Testis (tissue), 2 donors: ENCODE data around the gene EZR.

Experiments used
- POLR2A ChIP-seq: fragments of 450-650 bp; IDR thresholded peaks from one replicate; pipeline ENCODE4 v1.6.1; 2017; ENCODE audit warnings: antibody characterized with exemption, mild to moderate bottlenecking, moderate library complexity
- TF ChIP-seq, protein P1 (sequence below), 3 experiments: fragments of 450-650 bp in 2 of 3; fragments of 200-600 bp in 1 of 3; sonication (generic) in 1 of 3; IDR thresholded peaks; one replicate each; pipeline ENCODE4 v1.5.1; 2016 to 2019; ENCODE audit warnings: antibody characterized with exemption in 3 of 3, mild to moderate bottlenecking in 2 of 3, moderate library complexity in 1 of 3

DNA sequence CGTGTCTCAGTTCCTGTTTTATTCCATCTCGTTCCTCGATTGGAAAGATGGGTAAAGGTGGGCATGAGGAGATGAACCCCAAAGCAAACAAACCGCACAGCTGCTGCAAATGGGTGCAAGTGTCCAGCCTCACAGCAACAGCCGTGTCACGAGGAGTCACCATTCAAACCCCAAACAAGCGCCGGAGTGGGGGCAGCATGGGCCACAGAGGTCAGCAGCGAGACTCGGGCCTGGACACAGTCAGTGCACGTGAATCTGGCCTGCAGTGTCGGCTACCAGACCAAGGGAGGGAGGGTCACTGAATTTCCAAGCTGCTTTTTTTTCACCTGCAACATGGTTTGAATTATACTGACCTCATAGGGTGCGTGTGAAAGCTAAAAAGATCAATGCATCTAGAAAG lies 63.5 kb downstream of the EZR start:
- TF ChIP-seq, protein P1, sequence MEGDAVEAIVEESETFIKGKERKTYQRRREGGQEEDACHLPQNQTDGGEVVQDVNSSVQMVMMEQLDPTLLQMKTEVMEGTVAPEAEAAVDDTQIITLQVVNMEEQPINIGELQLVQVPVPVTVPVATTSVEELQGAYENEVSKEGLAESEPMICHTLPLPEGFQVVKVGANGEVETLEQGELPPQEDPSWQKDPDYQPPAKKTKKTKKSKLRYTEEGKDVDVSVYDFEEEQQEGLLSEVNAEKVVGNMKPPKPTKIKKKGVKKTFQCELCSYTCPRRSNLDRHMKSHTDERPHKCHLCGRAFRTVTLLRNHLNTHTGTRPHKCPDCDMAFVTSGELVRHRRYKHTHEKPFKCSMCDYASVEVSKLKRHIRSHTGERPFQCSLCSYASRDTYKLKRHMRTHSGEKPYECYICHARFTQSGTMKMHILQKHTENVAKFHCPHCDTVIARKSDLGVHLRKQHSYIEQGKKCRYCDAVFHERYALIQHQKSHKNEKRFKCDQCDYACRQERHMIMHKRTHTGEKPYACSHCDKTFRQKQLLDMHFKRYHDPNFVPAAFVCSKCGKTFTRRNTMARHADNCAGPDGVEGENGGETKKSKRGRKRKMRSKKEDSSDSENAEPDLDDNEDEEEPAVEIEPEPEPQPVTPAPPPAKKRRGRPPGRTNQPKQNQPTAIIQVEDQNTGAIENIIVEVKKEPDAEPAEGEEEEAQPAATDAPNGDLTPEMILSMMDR (IDR thresholded peaks at IDR 0.05): no peak
- TF ChIP-seq POLR2A: no peak
